Pancreas (tissue), 10 donors: ENCODE data around the gene PIH1D1. TPM values are rescaled to one million over a fixed set of nuclear protein-coding genes. Genes with fewer than 3 reads are reported as not detected.
"Not testable (repeated sequence)": the region's sequence is repeated elsewhere in the genome, so short reads cannot be mapped to it uniquely, and the experiment has no call there.

ENCODE experiments used
- ATAC-seq, 4 donors: fragments of 200-7000 bp; cut with Tn5 transposase; one replicate each; pipeline versions ENCODE4 v1.8.0 to v1.9.1; 2020; ENCODE audit warnings: mild to moderate bottlenecking in 4 of 4, moderate library complexity in 4 of 4
- DNase-seq, 6 donors: peaks; one replicate each; pipeline ENCODE4 v3.0.0-alpha.2; 2020
- FAIRE-seq: peaks from 2 replicates; lab custom pipeline; 2012; peaks lifted over from hg19 to GRCh38; lab: Jason Lieb, UNC
- H3K27ac ChIP-seq, 4 donors: fragments of 200-600 bp; sonication (generic); 1 replicate in 3 of 4; 2 replicates in 1 of 4; pipeline versions ENCODE4 v1.5.0 to v1.8.0; 2020
- H3K27me3 ChIP-seq, 4 donors: fragments of 200-600 bp; one replicate each; pipeline ENCODE4 v1.8.0; 2021
- H3K36me3 ChIP-seq, 3 donors: fragments of 200-600 bp; sonication (generic) in 1 of 3; one replicate each; pipeline versions ENCODE4 v1.5.0 to v1.8.0; 2020 to 2021
- H3K4me1 ChIP-seq, 3 donors: fragments of 200-600 bp; one replicate each; pipeline ENCODE4 v1.8.0; 2021
- H3K4me3 ChIP-seq, 4 donors: fragments of 200-600 bp; sonication (generic) in 2 of 4; one replicate each; pipeline versions ENCODE4 v1.5.0 to v1.8.0; 2020 to 2021
- H3K9me3 ChIP-seq, 4 donors: fragments of 200-600 bp; one replicate each; pipeline ENCODE4 v1.8.0; 2021
- CTCF ChIP-seq, 4 donors: fragments of 200-600 bp; sonication (generic) in 3 of 4; IDR thresholded peaks; one replicate each; pipeline versions ENCODE4 v1.5.0 to v1.8.0; 2021; ENCODE audit warnings: antibody characterized with exemption in 4 of 4
- WGBS, 2 donors: extraction: QIAGEN DNeasy Blood & Tissue Kit; methylation state at CpG; one replicate each; pipeline ENCODE4 v1.1.7; 2013; 5-methylcytosine and 5-hydroxymethylcytosine counted together
- intact Hi-C, 3 donors: fragments of 100-400 bp; cut with DNase I; formaldehyde crosslinking; loops; one replicate each; pipeline versions ENCODE4 v1.11.1 to v1.14.2; 2022
- polyA plus RNA-seq, 2 donors: library from polyadenylated mRNA; stranded (reverse); fragments of 200-250 nt; gene quantifications; one replicate each; pipeline ENCODE4 v1.2.3, GENCODE V29; 2013
- total RNA-seq, 6 donors: library from RNA; stranded (reverse); fragmentation: NEBNext Ultra II Directional in 4 of 6; extraction: Animal tissue kit (Norgen Biotek cat#: 25700) in 4 of 6; gene quantifications; one replicate each; pipeline versions ENCODE4 v1.2.1 to v1.2.4, GENCODE V29; 2021 to 2023
- donor health status: healthy with polysubstance abuse.
- donor health status: DM: no; HTN: no; CAD: no; lungs with moderate emphysema.
- donor health status: DM: no; HTN: no; CAD: no.
- donor health status: control.
- donor health status: control.
- donor health status: Bipolar disorder and iron deficiency.
- donor health status: DM: yes; HTN: yes; CAD: no.
- donor health status: DM: no; HTN: no; CAD: no.
- donor health status: DM: no; HTN: no; CAD: no.
- donor health status: DM: yes; HTN: yes; CAD: no.

PIH1D1 gene
- total and polyA plus RNA-seq, 8 donors = 34.2 to 110 (median 38.4) TPM

GRCh38 chr19:49474542-49474924 is 22.9 kb upstream of the PIH1D1 start:
- H3K4me1 ChIP-seq = peaks cover 0 to 4% (median 0%) of the 10 kb centered on the region in 3 donors
- intact Hi-C loops = no loop called here
- no peaks in the 10 kb centered on the region for H3K9me3 ChIP-seq
- no peak for FAIRE-seq
- no peak overlapping the region for H3K27ac ChIP-seq
- DNase-seq = no peak
- H3K4me3 ChIP-seq = peak overlapping the region in 2 of 4 donors; percentile 45 to 66
- TF ChIP-seq CTCF (IDR thresholded peaks at IDR 0.05) = no peak
- WGBS, 2 donors = 14 to 15% methylated on average over 11 of the region's 11 CpGs
- H3K27me3 ChIP-seq = no peaks in the 10 kb centered on the region
- no peaks in the 10 kb centered on the region for H3K36me3 ChIP-seq
- ATAC-seq = no peak

GRCh38 chr19:49473868-49474541 is 22.4 kb upstream of the PIH1D1 start, which contains the start of gene FLT3LG:
FLT3LG (plus strand) TSS chr19:49474215; CDS start chr19:49474640, 425 bp downstream.
- DNase-seq (peak; percentile 62 to 89 (median 70)), FAIRE-seq (no peak)
- intact Hi-C loops = no loop called here

GRCh38 chr19:49473501-49473867 is 21.9 kb upstream of the PIH1D1 start:
- H3K36me3 ChIP-seq, FAIRE-seq, H3K27ac ChIP-seq, ATAC-seq, H3K9me3 ChIP-seq, DNase-seq, intact Hi-C loops, H3K27me3 ChIP-seq, H3K4me1 ChIP-seq: not testable (repeated sequence)
- 59 to 69% methylated on average over 9 of the region's 9 CpGs for WGBS, 2 donors
- H3K4me3 ChIP-seq = peak overlapping the region in 3 of 4 donors; percentile 45 to 66 (median 55)

More at GRCh38 chr19:49473868-49474541, 22.4 kb upstream of the PIH1D1 start, which contains the start of gene FLT3LG:
- peak within 1 kb of the TSS in 2 of 4 donors; percentile 21 to 28 for H3K27ac ChIP-seq
- H3K27me3 ChIP-seq = no peaks in the 10 kb centered on the region
- 2% methylated on average over 33 of the region's 33 CpGs for WGBS, 2 donors
- H3K9me3 ChIP-seq = no peaks in the 10 kb centered on the region
- TF ChIP-seq CTCF (IDR thresholded peaks at IDR 0.05) = peak; percentile 97 to 100 (median 99)
- peak; percentile 53 to 84 (median 79) for ATAC-seq
- H3K36me3 ChIP-seq = no peaks in the 10 kb centered on the region
- peaks cover 0 to 4% (median 0%) of the 10 kb centered on the region in 3 donors for H3K4me1 ChIP-seq
- peak within 1 kb of the TSS; percentile 27 to 66 (median 50) for H3K4me3 ChIP-seq

GRCh38 chr19:49472936-49473335 is 21.3 kb upstream of the PIH1D1 start:
- no peak for ATAC-seq
- Histone ChIP-seq H3K27me3 (no peaks in the 10 kb centered on the region), H3K36me3 (no peaks in the 10 kb centered on the region), H3K9me3 (no peaks in the 10 kb centered on the region), H3K4me1 (peaks cover 0 to 4% (median 0%) of the 10 kb centered on the region in 3 donors), H3K27ac (no peak overlapping the region), H3K4me3 (no peak overlapping the region)
- intact Hi-C loops = no loop called here
- DNase-seq = no peak
- TF ChIP-seq CTCF (IDR thresholded peaks at IDR 0.05) = no peak
- 70 to 76% methylated on average over 8 to 9 of the region's 9 CpGs for WGBS, 2 donors
- no peak for FAIRE-seq

- Histone ChIP-seq H3K4me3 (no peak overlapping the region), H3K27ac (no peak overlapping the region), H3K9me3 (no peaks in the 10 kb centered on the region), H3K27me3 (no peaks in the 10 kb centered on the region), H3K4me1 (peaks cover 0 to 4% (median 0%) of the 10 kb centered on the region in 3 donors), H3K36me3 (no peaks in the 10 kb centered on the region)
- no peak for DNase-seq
- TF ChIP-seq CTCF (IDR thresholded peaks at IDR 0.05) = no peak
- FAIRE-seq = no peak
- intact Hi-C loops = no loop called here
- 77 to 85% methylated on average over 8 of the region's 8 CpGs for WGBS, 2 donors
- ATAC-seq = no peak
These were observed 19.0 kb upstream of the PIH1D1 start for GRCh38 chr19:49470615-49470978.
